Astrocyte (in vitro differentiated cells and primary cell): ENCODE measurements around the gene MOGAT3. TPM values are rescaled to one million over a fixed set of nuclear protein-coding genes. Genes with fewer than 3 reads are reported as not detected.

Experiments used
- DNase-seq: peaks from one replicate; pipeline ENCODE4 v3.0.0-alpha.2; 2010; ENCODE audit warnings: low read depth
- FAIRE-seq: peaks from 2 replicates; lab custom pipeline; 2011; peaks lifted over from hg19 to GRCh38; lab: Jason Lieb, UNC
- H2AFZ ChIP-seq: 2 replicates; pipeline ENCODE4 v1.6.0; 2012; ENCODE audit warnings: low read depth, low read length, inconsistent platforms
- H3K27ac ChIP-seq: 2 replicates; pipeline ENCODE4 v1.5.1; 2011; ENCODE audit warnings: low read depth, low read length, inconsistent platforms
- H3K27me3 ChIP-seq: 2 replicates; pipeline ENCODE4 v1.6.0; 2011; ENCODE audit warnings: low read length, inconsistent platforms; ENCODE audit not compliant: insufficient read depth
- H3K36me3 ChIP-seq: 2 replicates; pipeline ENCODE4 v1.5.1; 2011; ENCODE audit warnings: low read length, inconsistent platforms; ENCODE audit not compliant: insufficient read depth
- H3K4me1 ChIP-seq: 2 replicates; pipeline ENCODE4 v1.5.1; 2011; ENCODE audit warnings: low read length, inconsistent platforms; ENCODE audit not compliant: insufficient read depth
- H3K4me2 ChIP-seq: 2 replicates; pipeline ENCODE4 v1.6.0; 2012; ENCODE audit warnings: low read length, inconsistent platforms
- H3K4me3 ChIP-seq: 2 replicates; pipeline ENCODE4 v1.5.1; 2011; ENCODE audit warnings: low read depth, mild to moderate bottlenecking, low read length, inconsistent platforms; ENCODE audit not compliant: insufficient read depth
- H3K79me2 ChIP-seq: 2 replicates; pipeline ENCODE4 v1.6.0; 2012; ENCODE audit warnings: mild to moderate bottlenecking, low read length, inconsistent platforms; ENCODE audit not compliant: insufficient read depth
- H3K9ac ChIP-seq: 2 replicates; pipeline ENCODE4 v1.6.0; 2012; ENCODE audit warnings: mild to moderate bottlenecking, low read length, inconsistent platforms
- H3K9me3 ChIP-seq: 2 replicates; pipeline ENCODE4 v1.5.1; 2012; ENCODE audit warnings: low read depth, mild to moderate bottlenecking, low read length, inconsistent platforms; ENCODE audit not compliant: insufficient read depth
- H4K20me1 ChIP-seq: 2 replicates; pipeline ENCODE4 v1.6.0; 2012; ENCODE audit warnings: low read length, inconsistent platforms; ENCODE audit not compliant: insufficient read depth
- H3K27ac Mint-ChIP-seq: one replicate; pipeline ENCODE4 v1.8.0; 2021; ENCODE audit warnings: mild to moderate bottlenecking, mixed read lengths; ENCODE audit not compliant: unreplicated experiment
- H3K27me3 Mint-ChIP-seq: one replicate; pipeline ENCODE4 v1.8.0; 2021; ENCODE audit warnings: low read depth, mixed read lengths; ENCODE audit not compliant: unreplicated experiment
- H3K36me3 Mint-ChIP-seq: one replicate; pipeline ENCODE4 v1.8.0; 2021; ENCODE audit warnings: low read depth, mixed read lengths; ENCODE audit not compliant: unreplicated experiment
- H3K4me1 Mint-ChIP-seq: one replicate; pipeline ENCODE4 v1.8.0; 2021; ENCODE audit warnings: low read depth, mixed read lengths; ENCODE audit not compliant: unreplicated experiment
- H3K4me3 Mint-ChIP-seq: one replicate; pipeline ENCODE4 v1.8.0; 2021; ENCODE audit warnings: mild to moderate bottlenecking, moderate library complexity, mixed read lengths; ENCODE audit not compliant: unreplicated experiment
- H3K9me3 Mint-ChIP-seq: one replicate; pipeline ENCODE4 v1.8.0; 2021; ENCODE audit warnings: mild to moderate bottlenecking, mixed read lengths; ENCODE audit not compliant: unreplicated experiment
- EZH2 ChIP-seq: IDR thresholded peaks from 2 replicates; pipeline ENCODE4 v1.6.1; 2012; ENCODE audit warnings: mild to moderate bottlenecking, low read length, inconsistent platforms; ENCODE audit not compliant: insufficient read depth
- total RNA-seq: library from RNA; stranded (reverse); gene quantifications from 2 replicates; pipeline ENCODE4 v1.2.1, GENCODE V29; 2021
- TF ChIP-seq, protein P1 (sequence below): IDR thresholded peaks from 2 replicates; pipeline ENCODE4 v1.5.1; 2011; ENCODE audit warnings: low read depth, mild to moderate bottlenecking, inconsistent platforms, low read length, moderate library complexity; ENCODE audit not compliant: insufficient read depth

Gene MOGAT3
- total RNA-seq, 1 donor from 2014 or later = not detected

DNA sequence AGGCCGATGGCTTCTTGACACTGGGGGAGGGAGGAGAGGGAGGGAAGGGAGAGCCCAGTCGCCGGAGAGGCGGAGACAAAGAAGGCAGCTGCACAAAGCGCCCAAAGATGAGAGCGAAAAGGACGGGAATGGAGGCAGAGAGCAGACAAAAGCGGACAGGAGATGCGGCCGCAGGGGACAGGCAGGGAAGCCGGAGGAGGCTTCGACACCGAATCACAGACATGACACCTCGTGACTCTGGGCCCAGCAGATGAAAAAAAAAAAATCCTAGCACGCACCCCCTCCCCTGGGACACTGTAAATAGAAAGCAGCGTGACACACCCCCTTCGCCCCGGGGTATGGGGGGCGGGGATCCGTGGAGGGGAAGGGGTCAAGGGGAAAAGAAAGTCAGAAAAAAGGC is 21.7 kb downstream of the MOGAT3 start:
- Histone ChIP-seq H3K4me1 (peaks cover 2% of the 10 kb centered on the region), H3K36me3 (no peaks in the 10 kb centered on the region), H3K4me2 (peak overlapping the region; percentile 70), H3K9ac (no peak overlapping the region), H3K9me3 (peaks cover 4% of the 10 kb centered on the region), H2AFZ (no peak overlapping the region), H3K79me2 (no peaks in the 10 kb centered on the region), H3K27me3 (peaks cover 50% of the 10 kb centered on the region), H3K4me3 (no peak overlapping the region), H4K20me1 (no peaks in the 10 kb centered on the region), H3K27ac (no peak overlapping the region)
- Mint-ChIP-seq H3K27me3 (peaks cover 59% of the 10 kb centered on the region), H3K27ac (no peak overlapping the region), H3K36me3 (no peaks in the 10 kb centered on the region), H3K4me3 (peak overlapping the region; percentile 67), H3K9me3 (no peaks in the 10 kb centered on the region), H3K4me1 (peaks cover 2% of the 10 kb centered on the region)
- no peak for DNase-seq
- FAIRE-seq = no peak
- TF ChIP-seq EZH2 = no peak
- TF ChIP-seq, protein P1, sequence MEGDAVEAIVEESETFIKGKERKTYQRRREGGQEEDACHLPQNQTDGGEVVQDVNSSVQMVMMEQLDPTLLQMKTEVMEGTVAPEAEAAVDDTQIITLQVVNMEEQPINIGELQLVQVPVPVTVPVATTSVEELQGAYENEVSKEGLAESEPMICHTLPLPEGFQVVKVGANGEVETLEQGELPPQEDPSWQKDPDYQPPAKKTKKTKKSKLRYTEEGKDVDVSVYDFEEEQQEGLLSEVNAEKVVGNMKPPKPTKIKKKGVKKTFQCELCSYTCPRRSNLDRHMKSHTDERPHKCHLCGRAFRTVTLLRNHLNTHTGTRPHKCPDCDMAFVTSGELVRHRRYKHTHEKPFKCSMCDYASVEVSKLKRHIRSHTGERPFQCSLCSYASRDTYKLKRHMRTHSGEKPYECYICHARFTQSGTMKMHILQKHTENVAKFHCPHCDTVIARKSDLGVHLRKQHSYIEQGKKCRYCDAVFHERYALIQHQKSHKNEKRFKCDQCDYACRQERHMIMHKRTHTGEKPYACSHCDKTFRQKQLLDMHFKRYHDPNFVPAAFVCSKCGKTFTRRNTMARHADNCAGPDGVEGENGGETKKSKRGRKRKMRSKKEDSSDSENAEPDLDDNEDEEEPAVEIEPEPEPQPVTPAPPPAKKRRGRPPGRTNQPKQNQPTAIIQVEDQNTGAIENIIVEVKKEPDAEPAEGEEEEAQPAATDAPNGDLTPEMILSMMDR = no peak

DNA sequence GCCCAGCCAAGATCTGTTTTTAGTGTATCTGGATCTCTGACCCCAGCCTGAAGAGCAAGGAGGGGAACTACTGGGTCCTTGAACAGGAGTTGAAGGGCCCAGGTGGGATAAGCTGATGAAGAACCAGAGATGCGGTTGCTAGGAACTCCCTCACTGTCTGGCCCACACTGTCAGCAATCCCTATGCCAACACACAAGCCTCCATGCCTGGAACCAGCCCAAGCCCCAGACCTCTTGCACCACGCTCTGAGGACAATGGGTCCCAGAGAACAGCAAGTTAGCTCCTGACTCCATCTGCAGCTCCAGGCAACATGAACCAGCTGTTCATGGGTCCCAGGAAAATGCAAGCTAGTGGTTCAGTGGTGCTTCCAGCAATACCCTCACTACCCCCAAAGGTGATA is 23.2 kb downstream of the MOGAT3 start:
- H3K79me2 ChIP-seq = no peaks in the 10 kb centered on the region
- H3K36me3 Mint-ChIP-seq = no peaks in the 10 kb centered on the region
- H3K4me1 Mint-ChIP-seq = peaks cover 2% of the 10 kb centered on the region
- H3K27ac Mint-ChIP-seq = no peak overlapping the region
- no peaks in the 10 kb centered on the region for H3K36me3 ChIP-seq
- no peak overlapping the region for H3K4me2 ChIP-seq
- H3K4me3 ChIP-seq = no peak overlapping the region
- DNase-seq (no peak), FAIRE-seq (no peak)
- H3K4me3 Mint-ChIP-seq = no peak overlapping the region
- H3K9me3 Mint-ChIP-seq = no peaks in the 10 kb centered on the region
- H3K4me1 ChIP-seq = peaks cover 13% of the 10 kb centered on the region
- peaks cover 59% of the 10 kb centered on the region for H3K27me3 ChIP-seq
- no peak overlapping the region for H3K9ac ChIP-seq
- H3K9me3 ChIP-seq = peaks cover 6% of the 10 kb centered on the region
- TF ChIP-seq, protein P1 = no peak
- TF ChIP-seq EZH2 = no peak
- peaks cover 69% of the 10 kb centered on the region for H3K27me3 Mint-ChIP-seq
- H4K20me1 ChIP-seq = no peaks in the 10 kb centered on the region
- H3K27ac ChIP-seq = no peak overlapping the region
- H2AFZ ChIP-seq = no peak overlapping the region

DNA sequence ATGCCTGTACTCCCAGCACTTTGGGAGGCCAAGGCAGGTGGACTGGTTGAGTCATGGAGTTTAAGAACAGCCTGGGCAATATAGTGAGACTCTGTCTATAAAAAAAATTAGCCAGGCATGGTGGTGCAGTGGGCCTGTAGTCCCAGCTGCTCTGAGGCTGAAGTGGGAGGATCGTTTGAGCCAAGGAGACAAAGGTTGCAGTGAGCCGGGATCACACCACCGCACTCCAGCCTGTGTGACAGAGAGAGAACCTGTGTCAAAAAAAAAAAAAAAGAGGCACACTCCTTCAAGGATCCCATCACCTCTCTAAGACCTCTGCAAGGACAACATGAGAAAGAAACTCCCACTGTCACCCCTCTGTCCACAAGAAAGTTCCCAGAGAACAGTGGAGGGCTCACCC is 25.2 kb downstream of the MOGAT3 start:
- Histone ChIP-seq H3K27me3 (peaks cover 77% of the 10 kb centered on the region), H2AFZ (no peak overlapping the region), H3K4me1 (peaks cover 21% of the 10 kb centered on the region), H3K9me3 (peaks cover 6% of the 10 kb centered on the region), H3K79me2 (no peaks in the 10 kb centered on the region), H3K4me3 (no peak overlapping the region), H3K36me3 (no peaks in the 10 kb centered on the region), H4K20me1 (peaks cover 1% of the 10 kb centered on the region), H3K9ac (no peak overlapping the region), H3K4me2 (no peak overlapping the region), H3K27ac (no peak overlapping the region)
- FAIRE-seq (no peak), DNase-seq (no peak)
- H3K27me3 Mint-ChIP-seq = peaks cover 75% of the 10 kb centered on the region
- H3K36me3 Mint-ChIP-seq = no peaks in the 10 kb centered on the region
- H3K4me3 Mint-ChIP-seq = no peak overlapping the region
- peaks cover 13% of the 10 kb centered on the region for H3K4me1 Mint-ChIP-seq
- TF ChIP-seq EZH2 = no peak
- TF ChIP-seq, protein P1 = no peak
- H3K9me3 Mint-ChIP-seq = peaks cover 7% of the 10 kb centered on the region
- no peak overlapping the region for H3K27ac Mint-ChIP-seq
